ENCODE data around the gene SLC25A25. TPM values are rescaled to one million over a fixed set of nuclear protein-coding genes. Genes with fewer than 3 reads are reported as not detected.

SLC25A25 gene
- total and polyA plus RNA-seq, 2 of the 8 experiments (the other 6 are each of a cell fraction or from before 2014, with no cell fraction given): 6.5 to 18.5 TPM

- no peak overlapping the region for H3K27ac ChIP-seq (ENCODE audit: low read depth, low read length)
- H2BK5ac ChIP-seq (ENCODE audit: low read depth, low read length): no peak overlapping the region
- H2BK15ac ChIP-seq (ENCODE audit: low read length): no peak overlapping the region
- H2AFZ ChIP-seq (ENCODE audit: low read length): no peak overlapping the region
- no peak overlapping the region for H3K4me2 ChIP-seq (ENCODE audit: insufficient read depth in 1 of 2, low read depth in 2 of 2, low read length in 2 of 2)
- no peaks in the 10 kb centered on the region for H3K4me1 ChIP-seq (replicated peaks in 1 of 4; ENCODE audit: control insufficient read depth in 3 of 4, insufficient read depth in 4 of 4, low read length in 3 of 4)
- no peaks in the 10 kb centered on the region for H3K36me3 ChIP-seq (ENCODE audit: control insufficient read depth in 2 of 4, insufficient read depth in 4 of 4, low read length in 3 of 4)
- no peak overlapping the region for H3K9ac ChIP-seq (replicated peaks in 1 of 4; ENCODE audit: extremely low read depth in 1 of 4, low read depth in 3 of 4, low read length in 3 of 4)
- no peak overlapping the region for H4K91ac ChIP-seq (replicated peaks; ENCODE audit: insufficient read length, low read length)
- peak overlapping the region; percentile 43; the same call in 1 of the 2 replicates for H2BK12ac ChIP-seq (ENCODE audit: low read depth, low read length)
- no peak overlapping the region for H3K4ac ChIP-seq (replicated peaks; ENCODE audit: insufficient read length, low read depth, low read length)
- no peak overlapping the region for H2AK5ac ChIP-seq (ENCODE audit: low read depth, low read length)
- H3K23ac ChIP-seq (ENCODE audit: insufficient read length): no peak overlapping the region
- no peaks in the 10 kb centered on the region for H4K20me1 ChIP-seq (replicated peaks in 1 of 2; ENCODE audit: control insufficient read depth in 1 of 2, insufficient read depth in 2 of 2, low read length in 2 of 2)
- H2BK20ac ChIP-seq (ENCODE audit: low read length): no peak overlapping the region
- H3K14ac ChIP-seq (ENCODE audit: insufficient read length): no peak overlapping the region
- H4K5ac ChIP-seq (ENCODE audit: insufficient read length, low read depth, low read length): no peak overlapping the region
- H3K23me2 ChIP-seq (ENCODE audit: low read depth, low read length): no peaks in the 10 kb centered on the region
- no peak overlapping the region for H3K4me3 ChIP-seq (ENCODE audit: extremely low read depth in 1 of 4, insufficient read depth in 2 of 4, low read depth in 3 of 4, low read length in 4 of 4)
- DNase-seq (ENCODE audit: low read depth in 1 of 2, low spot score in 2 of 2) (no peak), FAIRE-seq (no peak)
- H3K9me3 ChIP-seq (ENCODE audit: insufficient read depth in 2 of 2, low read depth in 1 of 2, low read length in 1 of 2): no peaks in the 10 kb centered on the region
- ChIA-PET POLR2A (ENCODE audit: partially characterized antibody) (interaction anchor here (0.9 to 1.5 kb wide), 4 partner anchors 9 to 37 kb away, joined by 3 to 6 read pairs (median 3); no protein-coding TSS in a partner anchor), CTCF (ENCODE audit: partially characterized antibody) (interaction anchor here (0.8 to 2.3 kb wide), 5 partner anchors 9 to 67 kb away, joined by 3 to 11 read pairs (median 8); partner anchors contain the start of gene DNM1)
- H4K8ac ChIP-seq (ENCODE audit: extremely low read depth, insufficient read depth, low read length): no peak overlapping the region
- no peak overlapping the region for H2BK120ac ChIP-seq (replicated peaks; ENCODE audit: low read depth, low read length)
- H3K79me2 ChIP-seq (ENCODE audit: control insufficient read depth in 1 of 2, insufficient read depth in 2 of 2, low read length in 2 of 2): no peaks in the 10 kb centered on the region
- no peak for TF ChIP-seq BRCA1 (IDR thresholded peaks at IDR 0.05; ENCODE audit: low read depth, low read length)
- no peak for TF ChIP-seq ZNF274 (IDR thresholded peaks at IDR 0.05; ENCODE audit: borderline replicate concordance, extremely low read depth, low read length)
- no peak for TF ChIP-seq FOSL1 (IDR thresholded peaks at IDR 0.05; ENCODE audit: insufficient read depth, low read depth, low read length)
- no peak overlapping the region for H3K56ac ChIP-seq (replicated peaks; ENCODE audit: insufficient read length, low read depth, low read length)
- no peaks in the 10 kb centered on the region for H3K27me3 ChIP-seq (replicated peaks in 1 of 4; ENCODE audit: control insufficient read depth in 3 of 4, extremely low read depth in 1 of 4, insufficient read depth in 3 of 4, low read length in 3 of 4)
- H3K18ac ChIP-seq (ENCODE audit: extremely low read depth, low read length): peak overlapping the region; percentile 32; the same call in 1 of the 2 replicates
- 88% methylated on average over 18 of the region's 18 CpGs; no CpG with 5 or more reads in 1 of the 2 experiments for WGBS, 2 experiments (ENCODE audit: extremely low coverage in 1 of 2, insufficient coverage in 1 of 2, insufficient read length in 1 of 2, insufficient replicate concordance in 2 of 2, low coverage in 1 of 2, low lambda C conversion rate in 2 of 2, missing lambda C conversion rate in 1 of 2)
- H3K79me1 ChIP-seq (ENCODE audit: low read depth, low read length): no peaks in the 10 kb centered on the region
Measured at GRCh38 chr9:128136816-128137793, 69.1 kb downstream of the SLC25A25 start.
